MM.1S (cell line): ENCODE data around the gene NR2C2.

ENCODE experiments used
- EZH2 ChIP-seq: fragments of 300-600 bp; sonication (generic); optimal IDR thresholded peaks from 2 replicates; pipeline ENCODE3; 2017; ENCODE audit warnings: low read depth, mild to moderate bottlenecking, antibody characterized with exemption, low read length, mixed read lengths
- TF ChIP-seq, protein P1 (sequence below): fragments of 300-600 bp; sonication (generic); IDR thresholded peaks from 2 replicates; pipeline ENCODE4 v1.5.1; 2016; ENCODE audit warnings: antibody characterized with exemption, low read length, mixed read lengths

DNA sequence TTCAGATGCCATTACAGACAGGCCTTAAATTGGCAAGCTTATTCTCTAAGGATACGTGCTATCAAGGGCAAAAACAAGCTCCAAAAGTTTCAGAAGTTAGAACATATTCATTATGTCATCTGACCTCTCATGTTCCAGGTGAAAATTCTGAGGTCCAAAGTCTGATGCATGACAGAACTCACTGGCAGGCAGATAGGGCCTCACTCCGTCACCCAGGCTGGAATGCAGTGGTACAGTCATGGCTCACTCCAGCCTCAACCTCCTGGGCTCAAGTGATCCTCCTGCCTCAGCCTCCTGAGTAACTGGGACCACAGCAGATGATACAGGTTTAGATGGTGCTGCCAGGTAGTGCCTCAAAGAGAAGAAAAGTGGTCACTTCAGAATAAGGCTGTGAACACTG lies 102.2 kb downstream of the NR2C2 start:
- TF ChIP-seq, protein P1, sequence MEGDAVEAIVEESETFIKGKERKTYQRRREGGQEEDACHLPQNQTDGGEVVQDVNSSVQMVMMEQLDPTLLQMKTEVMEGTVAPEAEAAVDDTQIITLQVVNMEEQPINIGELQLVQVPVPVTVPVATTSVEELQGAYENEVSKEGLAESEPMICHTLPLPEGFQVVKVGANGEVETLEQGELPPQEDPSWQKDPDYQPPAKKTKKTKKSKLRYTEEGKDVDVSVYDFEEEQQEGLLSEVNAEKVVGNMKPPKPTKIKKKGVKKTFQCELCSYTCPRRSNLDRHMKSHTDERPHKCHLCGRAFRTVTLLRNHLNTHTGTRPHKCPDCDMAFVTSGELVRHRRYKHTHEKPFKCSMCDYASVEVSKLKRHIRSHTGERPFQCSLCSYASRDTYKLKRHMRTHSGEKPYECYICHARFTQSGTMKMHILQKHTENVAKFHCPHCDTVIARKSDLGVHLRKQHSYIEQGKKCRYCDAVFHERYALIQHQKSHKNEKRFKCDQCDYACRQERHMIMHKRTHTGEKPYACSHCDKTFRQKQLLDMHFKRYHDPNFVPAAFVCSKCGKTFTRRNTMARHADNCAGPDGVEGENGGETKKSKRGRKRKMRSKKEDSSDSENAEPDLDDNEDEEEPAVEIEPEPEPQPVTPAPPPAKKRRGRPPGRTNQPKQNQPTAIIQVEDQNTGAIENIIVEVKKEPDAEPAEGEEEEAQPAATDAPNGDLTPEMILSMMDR: no peak
- TF ChIP-seq EZH2: no peak
